ENCODE measurements around the gene PSRC1.

The PSRC1 gene

DNA sequence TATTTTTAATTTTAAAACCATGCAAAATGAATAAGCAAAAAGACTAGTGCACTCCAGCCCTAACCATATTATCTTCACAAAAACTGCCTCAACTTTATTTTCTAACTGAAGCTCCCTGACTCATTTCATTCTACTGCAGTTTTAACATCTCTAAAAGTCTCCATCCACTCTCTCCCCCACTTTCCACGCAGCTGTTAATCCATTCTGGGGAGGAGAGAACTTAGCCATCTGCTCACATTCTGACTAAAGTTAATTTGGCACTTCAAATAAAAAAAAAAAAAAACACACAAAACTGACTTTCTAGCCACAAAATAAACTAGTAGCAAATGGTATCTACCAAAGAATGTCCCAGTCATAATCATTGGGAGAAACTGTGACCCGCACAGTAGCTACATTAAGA is 29.3 kb upstream of the PSRC1 start:
- H3K79me2 ChIP-seq (ENCODE audit: insufficient read depth, low read length), result no peaks in the 10 kb centered on the region

DNA sequence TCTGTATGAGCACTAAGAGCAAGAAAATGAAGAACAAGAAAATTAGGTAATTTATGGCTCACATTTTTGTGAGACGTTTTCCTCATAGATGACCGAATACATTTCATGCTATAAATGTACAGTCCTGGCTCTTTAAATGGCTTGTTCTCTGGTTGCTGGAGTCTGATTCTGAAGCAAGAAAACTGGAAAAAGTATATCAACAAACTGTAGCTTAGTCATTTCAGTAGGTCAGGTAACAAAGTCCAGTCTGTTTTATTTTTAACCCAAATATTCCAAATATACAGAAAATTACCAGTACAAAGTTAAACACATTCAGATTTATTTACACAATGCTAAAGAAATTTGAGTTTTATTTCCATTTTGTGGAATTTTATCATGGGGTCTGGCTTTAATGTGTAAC is 26.4 kb upstream of the PSRC1 start:
- no peak overlapping the region for H3K4me2 ChIP-seq (ENCODE audit: low read depth, low read length, poor library complexity, severe bottlenecking)
- H3K4me1 ChIP-seq (ENCODE audit: insufficient read depth, low read length, poor library complexity, severe bottlenecking), result no peaks in the 10 kb centered on the region
- H3F3A ChIP-seq (ENCODE audit: low read depth), result no peaks in the 10 kb centered on the region
- H3K4me3 ChIP-seq (ENCODE audit: low read length, poor library complexity, severe bottlenecking), result no peak overlapping the region
- no peaks in the 10 kb centered on the region for H3K9me3 ChIP-seq (ENCODE audit: insufficient read depth, low read depth, low read length)
- H2AFZ ChIP-seq (ENCODE audit: low read length), result no peak overlapping the region
- H3K9ac ChIP-seq (ENCODE audit: low read depth, low read length, poor library complexity, severe bottlenecking), result no peak overlapping the region
- H3K27me3 ChIP-seq (ENCODE audit: insufficient read depth, low read length, poor library complexity, severe bottlenecking), result no peaks in the 10 kb centered on the region
- no peaks in the 10 kb centered on the region for H4K20me1 ChIP-seq (ENCODE audit: insufficient read depth, low read length, poor library complexity, severe bottlenecking)
- no peaks in the 10 kb centered on the region for H3K9me2 ChIP-seq (replicated peaks; ENCODE audit: low read depth, low read length)
- no peaks in the 10 kb centered on the region for H3K79me2 ChIP-seq (ENCODE audit: insufficient read depth, low read length)
- TF ChIP-seq EZH2phosphoT487 (IDR thresholded peaks at IDR 0.05; ENCODE audit: borderline replicate concordance), result no peak
- TF ChIP-seq, protein P1, sequence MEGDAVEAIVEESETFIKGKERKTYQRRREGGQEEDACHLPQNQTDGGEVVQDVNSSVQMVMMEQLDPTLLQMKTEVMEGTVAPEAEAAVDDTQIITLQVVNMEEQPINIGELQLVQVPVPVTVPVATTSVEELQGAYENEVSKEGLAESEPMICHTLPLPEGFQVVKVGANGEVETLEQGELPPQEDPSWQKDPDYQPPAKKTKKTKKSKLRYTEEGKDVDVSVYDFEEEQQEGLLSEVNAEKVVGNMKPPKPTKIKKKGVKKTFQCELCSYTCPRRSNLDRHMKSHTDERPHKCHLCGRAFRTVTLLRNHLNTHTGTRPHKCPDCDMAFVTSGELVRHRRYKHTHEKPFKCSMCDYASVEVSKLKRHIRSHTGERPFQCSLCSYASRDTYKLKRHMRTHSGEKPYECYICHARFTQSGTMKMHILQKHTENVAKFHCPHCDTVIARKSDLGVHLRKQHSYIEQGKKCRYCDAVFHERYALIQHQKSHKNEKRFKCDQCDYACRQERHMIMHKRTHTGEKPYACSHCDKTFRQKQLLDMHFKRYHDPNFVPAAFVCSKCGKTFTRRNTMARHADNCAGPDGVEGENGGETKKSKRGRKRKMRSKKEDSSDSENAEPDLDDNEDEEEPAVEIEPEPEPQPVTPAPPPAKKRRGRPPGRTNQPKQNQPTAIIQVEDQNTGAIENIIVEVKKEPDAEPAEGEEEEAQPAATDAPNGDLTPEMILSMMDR (conservative IDR thresholded peaks at IDR 0.05; ENCODE audit: low read length), result no peak
- peaks cover 6% of the 10 kb centered on the region; the same call in 1 of the 2 replicates for H3K36me3 ChIP-seq (ENCODE audit: insufficient read depth, low read length)

More for the DNA sequence above, 29.3 kb upstream of the PSRC1 start:
- H3K9me2 ChIP-seq (replicated peaks; ENCODE audit: low read depth, low read length), result no peaks in the 10 kb centered on the region
- peaks cover 11% of the 10 kb centered on the region; the same call in 1 of the 2 replicates for H3K36me3 ChIP-seq (ENCODE audit: insufficient read depth, low read length)
- no peak overlapping the region for H3K4me2 ChIP-seq (ENCODE audit: low read depth, low read length, poor library complexity, severe bottlenecking)
- no peaks in the 10 kb centered on the region for H3K27me3 ChIP-seq (ENCODE audit: insufficient read depth, low read length, poor library complexity, severe bottlenecking)
- H4K20me1 ChIP-seq (ENCODE audit: insufficient read depth, low read length, poor library complexity, severe bottlenecking), result no peaks in the 10 kb centered on the region
- H3K9me3 ChIP-seq (ENCODE audit: insufficient read depth, low read depth, low read length), result no peaks in the 10 kb centered on the region
- H2AFZ ChIP-seq (ENCODE audit: low read length), result no peak overlapping the region
- H3K4me3 ChIP-seq (ENCODE audit: low read length, poor library complexity, severe bottlenecking), result no peak overlapping the region
- H3F3A ChIP-seq (ENCODE audit: low read depth), result no peaks in the 10 kb centered on the region
- no peaks in the 10 kb centered on the region for H3K4me1 ChIP-seq (ENCODE audit: insufficient read depth, low read length, poor library complexity, severe bottlenecking)
- no peak overlapping the region for H3K9ac ChIP-seq (ENCODE audit: low read depth, low read length, poor library complexity, severe bottlenecking)
- TF ChIP-seq, protein P1 (conservative IDR thresholded peaks at IDR 0.05; ENCODE audit: low read length), result no peak
- no peak for TF ChIP-seq EZH2phosphoT487 (IDR thresholded peaks at IDR 0.05; ENCODE audit: borderline replicate concordance)

GRCh38 chr1:109307274-109308021 is 24.5 kb upstream of the PSRC1 start:
- no peak overlapping the region for H2AFZ ChIP-seq (ENCODE audit: low read length)
- H3K4me2 ChIP-seq (ENCODE audit: low read depth, low read length, poor library complexity, severe bottlenecking), result no peak overlapping the region
- no peaks in the 10 kb centered on the region for H3K9me2 ChIP-seq (replicated peaks; ENCODE audit: low read depth, low read length)
- no peaks in the 10 kb centered on the region for H3K9me3 ChIP-seq (ENCODE audit: insufficient read depth, low read depth, low read length)
- H3K79me2 ChIP-seq (ENCODE audit: insufficient read depth, low read length), result no peaks in the 10 kb centered on the region
- H4K20me1 ChIP-seq (ENCODE audit: insufficient read depth, low read length, poor library complexity, severe bottlenecking), result no peaks in the 10 kb centered on the region
- H3K36me3 ChIP-seq (ENCODE audit: insufficient read depth, low read length), result no peaks in the 10 kb centered on the region
- no peaks in the 10 kb centered on the region for H3K4me1 ChIP-seq (ENCODE audit: insufficient read depth, low read length, poor library complexity, severe bottlenecking)
- no peaks in the 10 kb centered on the region for H3K27me3 ChIP-seq (ENCODE audit: insufficient read depth, low read length, poor library complexity, severe bottlenecking)
- no peak for TF ChIP-seq EZH2phosphoT487 (IDR thresholded peaks at IDR 0.05; ENCODE audit: borderline replicate concordance)
- TF ChIP-seq, protein P1 (conservative IDR thresholded peaks at IDR 0.05; ENCODE audit: low read length), result no peak
- no peaks in the 10 kb centered on the region for H3F3A ChIP-seq (ENCODE audit: low read depth)
- no peak overlapping the region for H3K4me3 ChIP-seq (ENCODE audit: low read length, poor library complexity, severe bottlenecking)
- H3K9ac ChIP-seq (ENCODE audit: low read depth, low read length, poor library complexity, severe bottlenecking), result no peak overlapping the region
